NCI-H1105 treated with DMSO at 0.1 percent for 48 hours (cell line): ENCODE measurements around the gene GGA3.
A peak's percentile ranks its signal among the peaks of the same experiment; 100 is the strongest.

Experiments used
- DNase-seq: peaks from one replicate; lab custom pipeline; 2025; lab: John Stamatoyannopoulos, UW

Gene GGA3

GRCh38 chr17:75245011-75245410 is 16.4 kb downstream of the GGA3 start:
- no peak for DNase-seq

GRCh38 chr17:75244133-75244866 is 17.1 kb downstream of the GGA3 start:
- DNase-seq = no peak

- no peak for DNase-seq
Observed at GRCh38 chr17:75242461-75243042, 18.9 kb downstream of the GGA3 start.

- no peak for DNase-seq
Observed at GRCh38 chr17:75241996-75242460, 19.4 kb downstream of the GGA3 start.

- DNase-seq = no peak
Observed at GRCh38 chr17:75241502-75241901, 19.9 kb downstream of the GGA3 start.

GRCh38 chr17:75241143-75241430 is 20.3 kb downstream of the GGA3 start:
- no peak for DNase-seq

- DNase-seq = peak; percentile 89
Observed at GRCh38 chr17:75240394-75241142, 20.8 kb downstream of the GGA3 start.

GRCh38 chr17:75239778-75240393 is 21.5 kb downstream of the GGA3 start:
- no peak for DNase-seq

GRCh38 chr17:75239214-75239613 is 22.2 kb downstream of the GGA3 start:
- no peak for DNase-seq

GRCh38 chr17:75238684-75239191 is 22.7 kb downstream of the GGA3 start:
- DNase-seq = peak; percentile 45

- no peak for DNase-seq
Observed at GRCh38 chr17:75238020-75238580, 23.3 kb downstream of the GGA3 start.

GRCh38 chr17:75237100-75238014 is 24.0 kb downstream of the GGA3 start:
- DNase-seq = no peak

GRCh38 chr17:75232786-75233185 is 28.6 kb downstream of the GGA3 start:
- DNase-seq = no peak

GRCh38 chr17:75231741-75232464 is 29.5 kb downstream of the GGA3 start:
- DNase-seq = no peak

- DNase-seq = no peak
Observed at GRCh38 chr17:75231071-75231470, 30.3 kb downstream of the GGA3 start.

GRCh38 chr17:75228847-75229246 is 32.6 kb downstream of the GGA3 start:
- DNase-seq = no peak

GRCh38 chr17:75228305-75228704 is 33.1 kb downstream of the GGA3 start:
- no peak for DNase-seq

GRCh38 chr17:75227729-75228128 is 33.7 kb downstream of the GGA3 start:
- DNase-seq = no peak

- no peak for DNase-seq
Observed at GRCh38 chr17:75225016-75225415, 36.4 kb downstream of the GGA3 start.

GRCh38 chr17:75219815-75220214 is 41.6 kb downstream of the GGA3 start:
- no peak for DNase-seq
